ENCODE results near the gene DENND2A. TPM values are rescaled to one million over a fixed set of nuclear protein-coding genes. Genes with fewer than 3 reads are reported as not detected.
"Not testable (repeated sequence)": the region's sequence is repeated elsewhere in the genome, so short reads cannot be mapped to it uniquely, and the experiment has no call there.

DENND2A gene
- total RNA-seq, 1 donor from 2014 or later: 7.2 TPM

DNA sequence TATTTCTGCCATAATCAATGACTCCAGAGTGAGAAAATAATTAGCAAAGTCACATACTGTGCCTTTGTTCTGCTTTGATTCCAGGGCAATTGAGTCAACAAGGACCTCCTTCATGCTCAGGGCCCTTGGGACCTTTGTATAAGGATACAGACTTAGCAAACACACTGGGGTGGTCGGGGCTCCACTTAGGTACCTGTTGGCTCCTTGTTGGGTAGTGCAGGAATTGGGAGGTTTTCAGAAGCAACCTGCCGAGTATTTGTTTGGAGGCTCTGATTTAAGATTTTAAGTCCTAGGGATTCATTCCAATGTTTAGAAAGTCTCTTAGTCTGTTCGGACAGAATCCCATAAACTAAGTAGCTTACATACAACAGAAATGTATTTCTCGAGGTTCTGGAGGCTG lies 35.1 kb upstream of the DENND2A start:
- intact Hi-C loops (cut with DNase I): loop anchor here (10.0 kb wide), 1 partner anchor 99 kb away; no protein-coding TSS in a partner anchor
- no peak for DNase-seq (ENCODE audit: low spot score)

DNA sequence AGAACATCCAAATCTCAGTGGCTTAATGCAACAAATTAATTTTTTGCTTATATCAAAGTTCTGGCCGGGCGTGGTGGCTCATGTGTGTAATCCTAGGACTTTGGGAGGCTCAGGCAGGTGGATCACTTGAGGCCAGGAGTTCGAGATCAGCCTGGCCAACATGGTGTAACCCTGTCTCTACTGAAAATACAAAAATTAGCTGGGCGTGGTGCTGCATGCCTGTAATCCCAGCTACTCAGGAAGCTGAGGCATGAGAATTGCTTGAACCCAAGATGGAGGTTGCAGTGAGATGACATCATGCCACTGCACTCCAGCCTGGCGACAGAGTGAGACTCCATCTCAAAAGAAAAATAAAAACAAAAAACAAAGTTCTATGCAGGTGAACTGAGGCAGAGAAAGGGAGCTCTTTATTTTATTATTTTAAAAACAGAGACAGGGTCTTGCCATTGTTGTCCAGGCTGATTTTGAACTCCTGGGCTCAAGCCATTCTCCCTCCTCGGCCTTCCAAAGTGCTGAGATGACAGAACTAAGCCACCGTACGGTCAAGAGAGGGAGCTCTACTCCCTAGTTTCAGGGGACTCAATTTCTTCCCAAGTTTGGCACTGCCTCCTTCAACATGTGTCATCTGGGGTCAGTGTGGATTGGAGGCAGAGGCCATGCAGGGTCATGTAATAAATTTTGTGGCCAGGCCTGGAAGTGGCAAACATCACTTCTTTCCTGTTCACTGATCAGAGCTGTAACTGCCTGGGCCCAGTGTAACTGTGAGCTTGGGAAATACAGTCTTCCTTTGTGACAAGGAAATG lies 34.5 kb upstream of the DENND2A start:
- no peak for DNase-seq (ENCODE audit: low spot score)
- intact Hi-C loops (cut with DNase I): loop anchor here (1.0 to 10.0 kb wide), 2 partner anchors 22 to 100 kb away; no protein-coding TSS in a partner anchor

DNA sequence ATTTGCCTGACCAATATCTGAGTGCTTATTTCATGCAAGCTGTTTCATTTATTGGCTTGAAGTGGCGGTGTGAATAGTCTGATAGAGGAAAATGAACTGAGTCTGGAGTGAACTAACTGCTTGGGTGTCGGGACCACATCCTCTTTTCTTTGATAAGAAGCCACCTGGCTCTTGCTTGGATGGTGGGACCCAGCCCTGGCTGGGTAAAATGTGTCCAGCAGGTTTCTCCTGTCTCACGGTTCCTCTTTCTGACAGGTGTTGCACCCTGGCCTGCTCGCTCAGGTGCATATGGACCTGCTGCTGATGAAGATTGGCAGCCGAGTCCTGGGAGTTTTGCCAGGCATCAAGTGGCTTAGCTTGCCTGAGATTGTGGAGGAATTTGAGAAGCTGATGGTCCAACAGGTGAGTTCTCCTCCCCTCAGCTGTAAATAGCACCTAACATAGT lies 33.8 kb upstream of the DENND2A start:
- DNase-seq (ENCODE audit: low spot score): no peak
- intact Hi-C loops (cut with DNase I): loop anchor here (1.0 to 10.0 kb wide), 2 partner anchors 23 to 100 kb away; no protein-coding TSS in a partner anchor

DNA sequence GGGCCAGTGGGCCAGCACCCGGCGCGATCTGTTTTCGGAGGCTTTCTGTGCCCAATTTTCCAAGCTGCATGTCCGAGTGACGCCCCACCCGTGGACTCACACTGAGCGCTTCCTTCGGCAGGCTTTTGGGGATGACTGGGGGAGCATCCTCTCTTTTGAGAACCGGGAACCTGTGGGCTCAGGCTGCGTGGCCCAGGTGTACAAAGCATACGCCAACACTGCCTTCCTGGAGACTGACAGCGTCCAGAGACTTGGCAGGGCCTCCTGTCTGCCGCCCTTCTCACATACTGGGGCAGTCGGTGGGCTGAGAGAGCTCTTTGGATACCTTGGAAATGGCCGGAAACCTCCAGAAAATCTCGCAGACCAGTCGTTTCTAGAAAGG lies 33.2 kb upstream of the DENND2A start:
- intact Hi-C loops (cut with DNase I): loop anchor here (1.0 to 10.0 kb wide), 2 partner anchors 24 to 101 kb away; no protein-coding TSS in a partner anchor
- no peak for DNase-seq (ENCODE audit: low spot score)

DNA sequence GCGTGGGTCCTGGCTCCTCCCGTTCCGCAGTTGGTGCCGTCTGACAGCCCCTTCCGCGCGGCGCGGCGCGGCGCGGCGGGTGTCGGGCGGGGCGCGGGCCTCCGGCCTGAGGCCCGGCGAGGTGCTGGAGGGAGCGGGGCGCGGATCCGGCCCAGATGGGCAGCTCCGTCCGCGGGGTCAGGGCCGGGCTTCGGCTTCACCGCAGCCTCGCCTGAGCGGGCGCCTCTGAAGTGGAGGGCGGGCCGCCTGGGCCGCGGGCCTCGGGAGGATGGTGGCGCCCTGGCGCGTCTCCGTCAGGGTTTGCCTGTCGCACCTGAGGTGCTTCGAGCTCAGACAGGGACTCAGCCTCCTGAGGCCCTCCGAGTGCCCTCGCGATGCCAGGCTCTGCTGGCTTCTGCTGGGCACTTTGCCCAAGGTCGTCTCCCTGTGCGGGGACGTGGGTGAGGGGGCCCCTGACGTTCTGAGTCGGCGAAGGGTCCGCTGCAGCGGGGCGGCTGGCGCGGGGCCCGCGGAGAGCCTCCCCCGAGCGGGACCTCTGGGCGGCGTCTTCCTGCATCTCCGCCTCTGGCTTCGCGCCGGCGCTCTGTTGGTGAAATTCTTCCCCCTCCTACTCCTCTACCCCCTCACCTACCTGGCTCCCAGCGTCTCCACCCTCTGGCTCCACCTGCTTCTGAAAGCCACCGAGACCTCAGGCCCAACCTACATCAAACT lies 32.6 kb upstream of the DENND2A start:
- no peak for DNase-seq (ENCODE audit: low spot score)
- intact Hi-C loops (cut with DNase I): loop anchor here (10.0 kb wide), 1 partner anchor 102 kb away; no protein-coding TSS in a partner anchor

GRCh38 chr7:140672382-140673062 lies 31.9 kb upstream of the DENND2A start, which contains the start of gene ADCK2:
TSS of gene ADCK2 (plus strand) at chr7:140672945. CDS start at chr7:140673331, 386 bp downstream.
- peak; percentile 81 for DNase-seq (ENCODE audit: low spot score)
- intact Hi-C loops (cut with DNase I): loop anchor here (10.0 kb wide), 1 partner anchor 102 kb away; no protein-coding TSS in a partner anchor

GRCh38 chr7:140671966-140672365 lies 31.4 kb upstream of the DENND2A start:
- DNase-seq (ENCODE audit: low spot score): no peak
- intact Hi-C loops (cut with DNase I): loop anchor here (10.0 kb wide), 1 partner anchor 103 kb away; no protein-coding TSS in a partner anchor

DNA sequence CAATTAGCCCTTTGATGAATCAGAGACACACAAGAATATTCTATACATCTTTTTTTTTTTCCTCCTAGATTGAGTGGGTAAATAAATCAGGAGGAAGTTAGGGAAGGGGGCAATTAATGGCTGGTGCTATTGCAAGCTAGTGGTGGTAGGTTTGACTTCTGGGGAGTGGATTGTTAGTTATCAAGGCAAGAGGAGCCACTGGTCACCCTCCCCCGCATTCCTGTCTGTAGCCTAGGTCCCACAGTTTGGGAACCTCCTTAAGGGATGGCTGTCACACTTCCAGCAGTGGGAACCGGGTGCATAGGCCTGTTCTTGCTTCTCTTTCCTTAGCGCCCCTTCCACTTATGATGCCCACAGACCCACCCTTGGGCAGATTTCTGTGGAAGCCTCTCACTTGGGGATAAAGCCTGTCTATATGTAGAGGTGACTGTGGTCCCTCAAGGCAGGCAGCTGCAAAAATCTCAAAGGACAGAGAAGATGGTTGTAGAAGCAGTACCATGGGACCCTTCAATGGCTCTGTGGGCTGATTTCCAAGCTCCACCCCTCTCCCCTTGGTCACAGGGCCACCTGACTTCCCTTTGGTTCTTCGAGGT lies 29.8 kb upstream of the DENND2A start:
- intact Hi-C loops (cut with DNase I): loop anchor here (10.0 kb wide), 1 partner anchor 104 kb away; no protein-coding TSS in a partner anchor

DNA sequence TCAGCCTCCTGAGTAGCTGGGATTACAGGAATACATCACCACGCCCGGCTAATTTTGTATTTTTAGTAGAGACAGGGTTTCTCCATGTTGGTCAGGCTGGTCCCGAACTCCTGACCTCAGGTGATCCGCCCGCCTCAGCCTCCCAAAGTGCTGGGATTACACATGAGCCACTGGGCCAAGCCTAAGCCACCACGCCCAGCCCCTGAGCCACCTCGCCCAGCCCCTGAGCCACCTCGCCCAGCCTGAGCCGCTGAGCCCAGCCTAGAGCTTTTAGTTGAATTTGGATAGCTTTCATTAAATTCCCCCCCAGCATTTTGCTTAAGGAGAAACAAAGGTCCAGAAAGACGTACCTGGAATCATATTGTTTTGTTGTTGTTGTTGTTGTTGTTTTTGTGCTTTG lies 29.2 kb upstream of the DENND2A start:
- intact Hi-C loops (cut with DNase I): loop anchor here (10.0 kb wide), 1 partner anchor 105 kb away; no protein-coding TSS in a partner anchor
- DNase-seq (ENCODE audit: low spot score): not testable (repeated sequence)

More for the DNA sequence above, 29.8 kb upstream of the DENND2A start:
- DNase-seq (ENCODE audit: low spot score): no peak

DNA sequence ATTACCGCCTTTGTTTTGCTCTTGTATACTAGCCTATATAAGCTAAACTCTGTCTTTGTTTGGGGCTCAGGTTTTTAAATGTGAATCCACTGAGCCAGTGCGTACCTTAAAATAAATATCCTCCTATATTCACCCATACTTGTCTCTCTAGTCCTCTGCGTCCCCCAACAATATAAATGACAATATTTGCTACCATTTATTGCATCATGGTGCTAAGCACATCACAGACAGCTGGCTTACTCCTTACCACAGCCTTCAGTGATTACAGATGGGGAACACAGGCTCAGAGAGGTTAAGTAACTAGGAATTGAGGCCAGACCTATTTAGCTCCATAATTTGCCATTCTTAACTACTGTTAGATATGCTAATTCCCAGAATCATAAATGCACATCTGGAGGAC lies 28.7 kb upstream of the DENND2A start:
- intact Hi-C loops (cut with DNase I): no loop called here
- no peak for DNase-seq (ENCODE audit: low spot score)

DNA sequence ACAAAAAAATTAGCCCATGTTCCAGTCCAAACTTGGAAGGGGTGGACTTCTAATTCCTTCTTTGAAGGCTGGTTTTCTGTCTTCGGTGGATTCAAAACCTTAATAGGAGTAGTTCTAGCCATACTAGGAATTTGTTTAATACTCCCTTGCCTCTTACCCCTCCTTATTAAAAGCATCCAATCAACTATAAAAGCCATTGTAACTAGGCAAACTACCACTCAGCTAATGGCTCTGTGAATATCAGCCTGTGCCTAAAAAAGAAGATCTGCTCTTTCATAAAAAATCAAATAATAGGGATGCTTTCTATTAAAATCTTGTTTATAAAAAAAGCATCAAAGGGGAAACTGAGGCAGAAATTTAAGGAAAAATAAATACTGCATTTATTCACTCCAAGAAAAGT lies 28.0 kb upstream of the DENND2A start:
- intact Hi-C loops (cut with DNase I): no loop called here
- DNase-seq (ENCODE audit: low spot score): no peak

DNA sequence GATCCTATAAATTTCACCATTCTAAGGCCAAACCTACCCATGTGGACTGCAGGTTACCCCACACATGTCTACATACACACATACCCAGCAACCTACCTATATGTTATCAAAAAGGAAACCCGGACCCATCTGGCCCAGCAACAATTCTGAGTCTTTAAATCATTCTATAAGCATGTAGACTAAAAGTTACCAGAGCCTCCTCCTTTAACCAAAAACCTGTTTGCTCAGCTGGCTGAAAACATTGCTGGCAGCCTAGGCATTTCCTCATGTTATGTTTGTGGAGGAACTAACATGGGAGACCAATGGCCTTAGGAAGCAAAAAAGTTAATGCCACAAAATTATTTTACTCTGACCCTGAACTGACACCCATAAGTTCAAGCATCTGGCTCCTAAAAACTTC lies 26.9 kb upstream of the DENND2A start:
- intact Hi-C loops (cut with DNase I): no loop called here
- DNase-seq (ENCODE audit: low spot score): no peak

- intact Hi-C loops (cut with DNase I); DNase-seq (ENCODE audit: low spot score): not testable (repeated sequence)
Measured at GRCh38 chr7:140662938-140663337, 22.3 kb upstream of the DENND2A start.

- peak; percentile 5 for DNase-seq (ENCODE audit: low spot score)
Measured at GRCh38 chr7:140661124-140661523, 20.5 kb upstream of the DENND2A start.

GRCh38 chr7:140659856-140660255 lies 19.2 kb upstream of the DENND2A start:
- intact Hi-C loops (cut with DNase I): no loop called here
- no peak for DNase-seq (ENCODE audit: low spot score)

More at GRCh38 chr7:140661124-140661523, 20.5 kb upstream of the DENND2A start:
- intact Hi-C loops (cut with DNase I): no loop called here

GRCh38 chr7:140657891-140658290 lies 17.3 kb upstream of the DENND2A start:
- intact Hi-C loops (cut with DNase I): no loop called here
- no peak for DNase-seq (ENCODE audit: low spot score)

DNA sequence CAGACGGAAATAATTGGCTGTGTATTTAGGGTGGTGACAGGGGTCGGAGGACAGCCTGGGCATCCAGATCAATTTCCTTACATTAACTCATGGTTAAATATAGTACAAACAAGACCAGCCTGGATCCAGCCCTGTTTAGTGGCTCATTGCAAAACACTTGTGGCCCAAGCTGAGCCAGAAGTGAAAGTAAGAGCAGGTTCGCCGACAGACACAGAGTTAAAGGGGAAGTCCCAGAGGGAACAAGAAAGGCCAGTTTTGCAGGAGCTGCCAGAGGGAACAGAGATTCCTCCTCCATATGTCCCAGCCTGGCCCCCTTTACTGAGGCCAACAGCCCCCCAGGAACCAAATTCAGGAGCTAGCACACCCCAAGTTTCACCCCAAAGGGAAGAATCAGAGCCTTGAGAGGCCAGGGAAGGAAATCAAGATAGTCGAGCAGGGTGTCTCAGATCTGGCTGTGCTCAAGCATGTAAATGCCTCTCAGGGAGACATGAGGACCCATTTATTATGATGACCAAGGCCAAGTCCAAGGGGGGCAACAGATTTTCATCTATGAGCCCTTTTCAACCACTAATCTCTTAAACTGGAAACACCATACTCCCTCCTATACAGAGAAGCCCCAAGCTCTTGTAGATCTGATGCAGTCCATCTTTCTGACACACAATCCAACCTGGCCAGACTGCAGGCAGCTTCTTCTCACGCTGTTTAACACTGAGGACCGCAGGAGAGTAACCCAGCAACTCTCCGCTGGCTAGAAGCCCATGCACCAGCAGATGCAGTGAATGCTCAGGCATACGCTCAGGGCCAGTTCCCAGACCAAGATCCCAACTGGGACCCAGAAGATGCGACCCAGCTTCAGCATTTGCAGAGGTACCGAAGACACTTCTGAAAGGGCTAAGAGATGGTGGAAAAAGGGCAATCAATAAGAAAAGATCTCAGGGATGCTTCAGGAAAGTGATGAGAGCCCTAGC lies 16.2 kb upstream of the DENND2A start:
- intact Hi-C loops (cut with DNase I): no loop called here
- DNase-seq (ENCODE audit: low spot score): peak; percentile 81

All from cardiac septum (tissue), 1 donor.